Spleen (tissue), 7 donors: ENCODE data around the gene HYDIN.

Experiments used
- POLR2A ChIP-seq, 3 donors: fragments of 450-650 bp; IDR thresholded peaks; one replicate each; pipeline ENCODE4 v1.5.1; 2017; ENCODE audit warnings: antibody characterized with exemption in 3 of 3, mild to moderate bottlenecking in 1 of 3
- POLR2AphosphoS5 ChIP-seq, 3 donors: sonication (generic); formaldehyde crosslinking; IDR thresholded peaks; one replicate each; pipeline ENCODE4 v1.5.1; 2017; ENCODE audit warnings: antibody characterized with exemption in 3 of 3
- TF ChIP-seq, protein P1 (sequence below), 11 experiments: fragments of 200-600 bp in 7 of 11; fragments of 450-650 bp in 4 of 11; sonication (generic) in 4 of 11; IDR thresholded peaks in 8 of 11; conservative IDR thresholded peaks in 3 of 11; 1 replicate in 7 of 11; 2 replicates in 4 of 11; pipeline versions ENCODE4 v1.4.0 to v1.8.0; 2016 to 2021; ENCODE audit warnings: antibody characterized with exemption in 11 of 11, inconsistent platforms in 4 of 11, mild to moderate bottlenecking in 1 of 11
- donor health status: DM: no; HTN: no; CAD: no; lungs with moderate emphysema.
- donor health status: DM: no; HTN: no; CAD: no.
- donor health status: DM: no; HTN: no; CAD: no.

DNA sequence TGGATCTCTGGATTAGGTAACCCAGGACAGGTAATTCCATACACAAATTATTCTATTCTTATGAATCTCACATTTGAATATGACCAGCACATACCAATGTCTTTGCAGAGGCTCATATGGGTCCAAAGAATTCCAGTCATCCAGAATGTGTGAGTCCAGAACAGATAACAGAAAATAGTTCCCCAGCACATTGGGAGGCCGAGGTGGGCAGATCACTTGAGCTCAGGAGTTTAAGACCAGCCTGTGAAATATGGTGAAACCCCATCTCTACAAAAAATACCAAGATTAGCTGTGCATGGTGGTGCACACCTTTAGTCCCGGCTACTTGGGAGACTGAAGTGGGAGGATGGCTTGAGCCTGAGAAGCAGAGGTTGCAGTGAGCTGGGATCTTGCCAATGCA lies 26.9 kb downstream of the HYDIN start:
- TF ChIP-seq, protein P1, sequence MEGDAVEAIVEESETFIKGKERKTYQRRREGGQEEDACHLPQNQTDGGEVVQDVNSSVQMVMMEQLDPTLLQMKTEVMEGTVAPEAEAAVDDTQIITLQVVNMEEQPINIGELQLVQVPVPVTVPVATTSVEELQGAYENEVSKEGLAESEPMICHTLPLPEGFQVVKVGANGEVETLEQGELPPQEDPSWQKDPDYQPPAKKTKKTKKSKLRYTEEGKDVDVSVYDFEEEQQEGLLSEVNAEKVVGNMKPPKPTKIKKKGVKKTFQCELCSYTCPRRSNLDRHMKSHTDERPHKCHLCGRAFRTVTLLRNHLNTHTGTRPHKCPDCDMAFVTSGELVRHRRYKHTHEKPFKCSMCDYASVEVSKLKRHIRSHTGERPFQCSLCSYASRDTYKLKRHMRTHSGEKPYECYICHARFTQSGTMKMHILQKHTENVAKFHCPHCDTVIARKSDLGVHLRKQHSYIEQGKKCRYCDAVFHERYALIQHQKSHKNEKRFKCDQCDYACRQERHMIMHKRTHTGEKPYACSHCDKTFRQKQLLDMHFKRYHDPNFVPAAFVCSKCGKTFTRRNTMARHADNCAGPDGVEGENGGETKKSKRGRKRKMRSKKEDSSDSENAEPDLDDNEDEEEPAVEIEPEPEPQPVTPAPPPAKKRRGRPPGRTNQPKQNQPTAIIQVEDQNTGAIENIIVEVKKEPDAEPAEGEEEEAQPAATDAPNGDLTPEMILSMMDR (IDR thresholded peaks at IDR 0.05 in 8 of 11, conservative IDR thresholded peaks at IDR 0.05 in 3 of 11), result no peak
- TF ChIP-seq POLR2A (IDR thresholded peaks at IDR 0.05) (no peak), POLR2AphosphoS5 (IDR thresholded peaks at IDR 0.05) (no peak)
